ENCODE measurements around the gene EIF4E.
"Not testable (repeated sequence)": the region's sequence is repeated elsewhere in the genome, so short reads cannot be mapped to it uniquely, and the experiment has no call there.

The EIF4E gene

GRCh38 chr4:98930311-98930865 lies 1.5 kb upstream of the EIF4E start:
- no peak for DNase-seq (ENCODE audit: low spot score)

- DNase-seq (ENCODE audit: low spot score), result no peak
Observed at GRCh38 chr4:98929341-98930267, 671 bp upstream of the EIF4E start.

GRCh38 chr4:98928131-98928504 lies 815 bp downstream of the EIF4E start:
- peak; percentile 83 for DNase-seq (ENCODE audit: low spot score)

- not testable (repeated sequence) for DNase-seq (ENCODE audit: low spot score)
Observed at GRCh38 chr4:98926257-98926656, 2.7 kb downstream of the EIF4E start.

GRCh38 chr4:98921292-98921691 lies 7.6 kb downstream of the EIF4E start:
- DNase-seq (ENCODE audit: low spot score), result no peak

GRCh38 chr4:98919996-98920395 lies 8.9 kb downstream of the EIF4E start:
- no peak for DNase-seq (ENCODE audit: low spot score)

- DNase-seq (ENCODE audit: low spot score), result not testable (repeated sequence)
Observed at GRCh38 chr4:98910728-98911127, 18.2 kb downstream of the EIF4E start.

- no peak for DNase-seq (ENCODE audit: low spot score)
Observed at GRCh38 chr4:98909646-98910401, 19.1 kb downstream of the EIF4E start.

- DNase-seq (ENCODE audit: low spot score), result no peak
Observed at GRCh38 chr4:98908703-98909262, 20.1 kb downstream of the EIF4E start.

GRCh38 chr4:98908182-98908581 lies 20.8 kb downstream of the EIF4E start:
- no peak for DNase-seq (ENCODE audit: low spot score)

GRCh38 chr4:98905839-98906238 lies 23.1 kb downstream of the EIF4E start:
- DNase-seq (ENCODE audit: low spot score), result no peak

GRCh38 chr4:98905297-98905696 lies 23.6 kb downstream of the EIF4E start:
- DNase-seq (ENCODE audit: low spot score), result no peak

GRCh38 chr4:98903963-98904362 lies 25.0 kb downstream of the EIF4E start:
- no peak for DNase-seq (ENCODE audit: low spot score)

GRCh38 chr4:98903561-98903960 lies 25.4 kb downstream of the EIF4E start:
- no peak for DNase-seq (ENCODE audit: low spot score)

GRCh38 chr4:98899277-98899676 lies 29.7 kb downstream of the EIF4E start:
- no peak for DNase-seq (ENCODE audit: low spot score)

GRCh38 chr4:98891478-98892337 lies 37.2 kb downstream of the EIF4E start:
- DNase-seq (ENCODE audit: low spot score), result no peak

- DNase-seq (ENCODE audit: low spot score), result no peak
Observed at GRCh38 chr4:98890702-98891455, 38.1 kb downstream of the EIF4E start.

- DNase-seq (ENCODE audit: low spot score), result no peak
Observed at GRCh38 chr4:98887145-98887544, 41.8 kb downstream of the EIF4E start.

GRCh38 chr4:98886382-98886781 lies 42.6 kb downstream of the EIF4E start:
- DNase-seq (ENCODE audit: low spot score), result not testable (repeated sequence)

GRCh38 chr4:98880884-98881283 lies 48.0 kb downstream of the EIF4E start:
- DNase-seq (ENCODE audit: low spot score), result not testable (repeated sequence)

GRCh38 chr4:98879515-98879914 lies 49.4 kb downstream of the EIF4E start:
- DNase-seq (ENCODE audit: low spot score), result no peak
